ENCODE measurements around the gene GSTT4. TPM values are rescaled to one million over a fixed set of nuclear protein-coding genes. Genes with fewer than 3 reads are reported as not detected.

GSTT4 gene
- total and polyA plus RNA-seq, 2 of the 13 experiments (the other 11 are each of a cell fraction or from before 2014, with no cell fraction given): 0.59 to 0.62 TPM

GRCh38 chr22:24037851-24038765 is 32.9 kb upstream of the GSTT4 start (continued):
- TF ChIP-seq, protein P1, sequence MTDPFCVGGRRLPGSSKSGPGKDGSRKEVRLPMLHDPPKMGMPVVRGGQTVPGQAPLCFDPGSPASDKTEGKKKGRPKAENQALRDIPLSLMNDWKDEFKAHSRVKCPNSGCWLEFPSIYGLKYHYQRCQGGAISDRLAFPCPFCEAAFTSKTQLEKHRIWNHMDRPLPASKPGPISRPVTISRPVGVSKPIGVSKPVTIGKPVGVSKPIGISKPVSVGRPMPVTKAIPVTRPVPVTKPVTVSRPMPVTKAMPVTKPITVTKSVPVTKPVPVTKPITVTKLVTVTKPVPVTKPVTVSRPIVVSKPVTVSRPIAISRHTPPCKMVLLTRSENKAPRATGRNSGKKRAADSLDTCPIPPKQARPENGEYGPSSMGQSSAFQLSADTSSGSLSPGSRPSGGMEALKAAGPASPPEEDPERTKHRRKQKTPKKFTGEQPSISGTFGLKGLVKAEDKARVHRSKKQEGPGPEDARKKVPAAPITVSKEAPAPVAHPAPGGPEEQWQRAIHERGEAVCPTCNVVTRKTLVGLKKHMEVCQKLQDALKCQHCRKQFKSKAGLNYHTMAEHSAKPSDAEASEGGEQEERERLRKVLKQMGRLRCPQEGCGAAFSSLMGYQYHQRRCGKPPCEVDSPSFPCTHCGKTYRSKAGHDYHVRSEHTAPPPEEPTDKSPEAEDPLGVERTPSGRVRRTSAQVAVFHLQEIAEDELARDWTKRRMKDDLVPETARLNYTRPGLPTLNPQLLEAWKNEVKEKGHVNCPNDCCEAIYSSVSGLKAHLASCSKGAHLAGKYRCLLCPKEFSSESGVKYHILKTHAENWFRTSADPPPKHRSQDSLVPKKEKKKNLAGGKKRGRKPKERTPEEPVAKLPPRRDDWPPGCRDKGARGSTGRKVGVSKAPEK (CRISPR knock-in tag; IDR thresholded peaks at IDR 0.05; ENCODE audit: borderline replicate concordance): no peak
- TF ChIP-seq E2F5 (CRISPR knock-in tag; conservative IDR thresholded peaks at IDR 0.05): no peak
- TF ChIP-seq, protein P2, sequence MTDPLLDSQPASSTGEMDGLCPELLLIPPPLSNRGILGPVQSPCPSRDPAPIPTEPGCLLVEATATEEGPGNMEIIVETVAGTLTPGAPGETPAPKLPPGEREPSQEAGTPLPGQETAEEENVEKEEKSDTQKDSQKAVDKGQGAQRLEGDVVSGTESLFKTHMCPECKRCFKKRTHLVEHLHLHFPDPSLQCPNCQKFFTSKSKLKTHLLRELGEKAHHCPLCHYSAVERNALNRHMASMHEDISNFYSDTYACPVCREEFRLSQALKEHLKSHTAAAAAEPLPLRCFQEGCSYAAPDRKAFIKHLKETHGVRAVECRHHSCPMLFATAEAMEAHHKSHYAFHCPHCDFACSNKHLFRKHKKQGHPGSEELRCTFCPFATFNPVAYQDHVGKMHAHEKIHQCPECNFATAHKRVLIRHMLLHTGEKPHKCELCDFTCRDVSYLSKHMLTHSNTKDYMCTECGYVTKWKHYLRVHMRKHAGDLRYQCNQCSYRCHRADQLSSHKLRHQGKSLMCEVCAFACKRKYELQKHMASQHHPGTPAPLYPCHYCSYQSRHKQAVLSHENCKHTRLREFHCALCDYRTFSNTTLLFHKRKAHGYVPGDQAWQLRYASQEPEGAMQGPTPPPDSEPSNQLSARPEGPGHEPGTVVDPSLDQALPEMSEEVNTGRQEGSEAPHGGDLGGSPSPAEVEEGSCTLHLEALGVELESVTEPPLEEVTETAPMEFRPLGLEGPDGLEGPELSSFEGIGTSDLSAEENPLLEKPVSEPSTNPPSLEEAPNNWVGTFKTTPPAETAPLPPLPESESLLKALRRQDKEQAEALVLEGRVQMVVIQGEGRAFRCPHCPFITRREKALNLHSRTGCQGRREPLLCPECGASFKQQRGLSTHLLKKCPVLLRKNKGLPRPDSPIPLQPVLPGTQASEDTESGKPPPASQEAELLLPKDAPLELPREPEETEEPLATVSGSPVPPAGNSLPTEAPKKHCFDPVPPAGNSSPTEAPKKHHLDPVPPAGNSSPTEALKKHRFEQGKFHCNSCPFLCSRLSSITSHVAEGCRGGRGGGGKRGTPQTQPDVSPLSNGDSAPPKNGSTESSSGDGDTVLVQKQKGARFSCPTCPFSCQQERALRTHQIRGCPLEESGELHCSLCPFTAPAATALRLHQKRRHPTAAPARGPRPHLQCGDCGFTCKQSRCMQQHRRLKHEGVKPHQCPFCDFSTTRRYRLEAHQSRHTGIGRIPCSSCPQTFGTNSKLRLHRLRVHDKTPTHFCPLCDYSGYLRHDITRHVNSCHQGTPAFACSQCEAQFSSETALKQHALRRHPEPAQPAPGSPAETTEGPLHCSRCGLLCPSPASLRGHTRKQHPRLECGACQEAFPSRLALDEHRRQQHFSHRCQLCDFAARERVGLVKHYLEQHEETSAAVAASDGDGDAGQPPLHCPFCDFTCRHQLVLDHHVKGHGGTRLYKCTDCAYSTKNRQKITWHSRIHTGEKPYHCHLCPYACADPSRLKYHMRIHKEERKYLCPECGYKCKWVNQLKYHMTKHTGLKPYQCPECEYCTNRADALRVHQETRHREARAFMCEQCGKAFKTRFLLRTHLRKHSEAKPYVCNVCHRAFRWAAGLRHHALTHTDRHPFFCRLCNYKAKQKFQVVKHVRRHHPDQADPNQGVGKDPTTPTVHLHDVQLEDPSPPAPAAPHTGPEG (CRISPR knock-in tag; IDR thresholded peaks at IDR 0.05): no peak
- no peak for TF ChIP-seq ZEB1 (IDR thresholded peaks at IDR 0.05; ENCODE audit: insufficient replicate concordance, low read depth)
- TF ChIP-seq ZNF251 (CRISPR knock-in tag; IDR thresholded peaks at IDR 0.05): no peak
- no peak for TF ChIP-seq ZNF441 (CRISPR knock-in tag; IDR thresholded peaks at IDR 0.05; ENCODE audit: borderline replicate concordance)

All from HepG2 (cell line).